MCF 10A (cell line): ENCODE results near the gene GJB6. TPM values are rescaled to one million over a fixed set of nuclear protein-coding genes. Genes with fewer than 3 reads are reported as not detected.

ENCODE experiments used
- BruUV-seq: library from RNA; stranded (reverse); fragments of 400-500 nt; replicated peaks from 2 replicates; lab custom pipeline; 2021; lab: Mats Ljungman, UMichigan
- CTCF ChIA-PET: fragments of 300-600 bp; sonication (Branson Sonifier 250); formaldehyde crosslinking; extraction: SDS; loops from one replicate; lab custom pipeline; 2021; ENCODE audit warnings: antibody characterized with exemption, inconsistent platforms; lab: Yijun Ruan, JAX
- POLR2A ChIA-PET: fragments of 300-600, 350-650 bp; sonication (Branson Sonifier 250); formaldehyde crosslinking; extraction: SDS; loops from one replicate; lab custom pipeline; 2020; ENCODE audit warnings: antibody characterized with exemption, inconsistent platforms; lab: Yijun Ruan, JAX
- DNase-seq: peaks from one replicate; pipeline ENCODE4 v3.0.0-alpha.2; 2018; ENCODE audit not compliant: unreplicated experiment
- H3K27ac Mint-ChIP-seq: one replicate; pipeline ENCODE4 v1.8.0; 2022; ENCODE audit warnings: mild to moderate bottlenecking, low read depth, mixed read lengths; ENCODE audit not compliant: unreplicated experiment
- H3K27me3 Mint-ChIP-seq: one replicate; pipeline ENCODE4 v1.8.0; 2022; ENCODE audit warnings: mixed read lengths; ENCODE audit not compliant: insufficient read depth, unreplicated experiment
- H3K36me3 Mint-ChIP-seq: one replicate; pipeline ENCODE4 v1.8.0; 2022; ENCODE audit warnings: mild to moderate bottlenecking, moderate library complexity, mixed read lengths; ENCODE audit not compliant: insufficient read depth, unreplicated experiment
- H3K4me1 Mint-ChIP-seq: one replicate; pipeline ENCODE4 v1.8.0; 2022; ENCODE audit warnings: mixed read lengths; ENCODE audit not compliant: insufficient read depth, unreplicated experiment
- H3K4me3 Mint-ChIP-seq: one replicate; pipeline ENCODE4 v1.8.0; 2022; ENCODE audit warnings: mild to moderate bottlenecking, moderate library complexity, mixed read lengths; ENCODE audit not compliant: unreplicated experiment
- H3K9me3 Mint-ChIP-seq: one replicate; pipeline ENCODE4 v1.8.0; 2022; ENCODE audit warnings: mixed read lengths; ENCODE audit not compliant: unreplicated experiment
- intact Hi-C: fragments of 100-400 bp; cut with micrococcal nuclease; formaldehyde crosslinking; loops from 2 replicates; pipeline ENCODE4 v1.14.1; 2022
- total RNA-seq: library from RNA; stranded (reverse); gene quantifications from 2 replicates; pipeline ENCODE4 v1.2.3, GENCODE V29; 2022
- TF ChIP-seq, protein P1 (sequence below): fragments of 200-600 bp; IDR thresholded peaks from one replicate; pipeline ENCODE4 v1.8.0; 2022; ENCODE audit warnings: antibody characterized with exemption, mild to moderate bottlenecking; ENCODE audit not compliant: unreplicated experiment

GJB6 gene
- total RNA-seq, 1 experiment from 2014 or later, result not detected

DNA sequence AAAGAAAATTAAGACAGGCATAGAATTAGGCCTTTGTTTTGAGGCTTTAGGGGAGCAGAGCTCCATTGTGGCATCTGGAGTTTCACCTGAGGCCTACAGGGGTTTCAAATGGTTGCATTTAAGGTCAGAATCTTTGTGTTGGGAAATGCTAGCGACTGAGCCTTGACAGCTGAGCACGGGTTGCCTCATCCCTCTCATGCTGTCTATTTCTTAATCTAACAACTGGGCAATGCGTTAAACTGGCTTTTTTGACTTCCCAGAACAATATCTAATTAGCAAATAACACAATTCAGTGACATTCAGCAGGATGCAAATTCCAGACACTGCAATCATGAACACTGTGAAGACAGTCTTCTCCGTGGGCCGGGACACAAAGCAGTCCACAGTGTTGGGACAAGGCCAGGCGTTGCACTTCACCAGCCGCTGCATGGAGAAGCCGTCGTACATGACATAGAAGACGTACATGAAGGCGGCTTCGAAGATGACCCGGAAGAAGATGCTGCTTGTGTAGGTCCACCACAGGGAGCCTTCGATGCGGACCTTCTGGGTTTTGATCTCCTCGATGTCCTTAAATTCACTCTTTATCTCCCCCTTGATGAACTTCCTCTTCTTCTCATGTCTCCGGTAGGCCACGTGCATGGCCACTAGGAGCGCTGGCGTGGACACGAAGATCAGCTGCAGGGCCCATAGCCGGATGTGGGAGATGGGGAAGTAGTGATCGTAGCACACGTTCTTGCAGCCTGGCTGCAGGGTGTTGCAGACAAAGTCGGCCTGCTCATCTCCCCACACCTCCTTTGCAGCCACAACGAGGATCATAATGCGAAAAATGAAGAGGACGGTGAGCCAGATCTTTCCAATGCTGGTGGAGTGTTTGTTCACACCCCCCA is 43.2 kb downstream of the GJB6 start:
- Mint-ChIP-seq H3K36me3 (no peaks in the 10 kb centered on the region), H3K4me1 (peaks cover 17% of the 10 kb centered on the region), H3K27ac (no peak overlapping the region), H3K9me3 (no peaks in the 10 kb centered on the region), H3K4me3 (no peak overlapping the region), H3K27me3 (no peaks in the 10 kb centered on the region)
- ChIA-PET CTCF (interaction anchor here (0.6 to 1.0 kb wide), 4 partner anchors 306 to 815 kb away, joined by 3 to 5 read pairs (median 3); no protein-coding TSS in a partner anchor), POLR2A (no interaction called here)
- BruUV-seq, result no TSS peak
- TF ChIP-seq, protein P1, sequence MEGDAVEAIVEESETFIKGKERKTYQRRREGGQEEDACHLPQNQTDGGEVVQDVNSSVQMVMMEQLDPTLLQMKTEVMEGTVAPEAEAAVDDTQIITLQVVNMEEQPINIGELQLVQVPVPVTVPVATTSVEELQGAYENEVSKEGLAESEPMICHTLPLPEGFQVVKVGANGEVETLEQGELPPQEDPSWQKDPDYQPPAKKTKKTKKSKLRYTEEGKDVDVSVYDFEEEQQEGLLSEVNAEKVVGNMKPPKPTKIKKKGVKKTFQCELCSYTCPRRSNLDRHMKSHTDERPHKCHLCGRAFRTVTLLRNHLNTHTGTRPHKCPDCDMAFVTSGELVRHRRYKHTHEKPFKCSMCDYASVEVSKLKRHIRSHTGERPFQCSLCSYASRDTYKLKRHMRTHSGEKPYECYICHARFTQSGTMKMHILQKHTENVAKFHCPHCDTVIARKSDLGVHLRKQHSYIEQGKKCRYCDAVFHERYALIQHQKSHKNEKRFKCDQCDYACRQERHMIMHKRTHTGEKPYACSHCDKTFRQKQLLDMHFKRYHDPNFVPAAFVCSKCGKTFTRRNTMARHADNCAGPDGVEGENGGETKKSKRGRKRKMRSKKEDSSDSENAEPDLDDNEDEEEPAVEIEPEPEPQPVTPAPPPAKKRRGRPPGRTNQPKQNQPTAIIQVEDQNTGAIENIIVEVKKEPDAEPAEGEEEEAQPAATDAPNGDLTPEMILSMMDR, result no peak
- intact Hi-C loops, result no loop called here
- DNase-seq, result no peak

DNA sequence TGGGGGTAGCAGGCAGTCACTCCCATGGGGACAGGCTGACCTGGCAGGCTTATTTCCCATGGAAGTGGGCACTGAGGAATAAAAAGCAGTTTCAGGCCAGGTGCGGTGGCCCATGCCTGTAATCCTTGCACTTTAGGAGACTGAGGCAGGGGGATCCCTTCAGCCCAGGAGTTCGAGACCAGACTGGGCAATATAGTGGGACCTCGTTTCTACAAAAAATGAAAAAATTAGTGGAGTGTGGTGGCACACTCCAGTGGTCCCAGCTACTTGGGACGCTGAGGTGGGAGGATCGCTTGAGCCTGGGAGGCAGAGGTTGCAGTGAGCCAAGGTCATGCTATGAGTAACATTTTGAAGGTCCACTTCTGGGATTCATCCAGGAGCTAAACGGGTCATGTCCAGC is 45.3 kb downstream of the GJB6 start:
- Mint-ChIP-seq H3K4me3 (no peak overlapping the region), H3K36me3 (peaks cover 6% of the 10 kb centered on the region), H3K4me1 (peaks cover 17% of the 10 kb centered on the region), H3K9me3 (no peaks in the 10 kb centered on the region), H3K27me3 (no peaks in the 10 kb centered on the region), H3K27ac (no peak overlapping the region)
- CTCF ChIA-PET, result interaction anchor here (0.7 to 3.1 kb wide), 3 partner anchors 8 to 107 kb away, joined by 3 to 8 read pairs (median 3); no protein-coding TSS in a partner anchor
- DNase-seq, result no peak
- no TSS peak for BruUV-seq
- POLR2A ChIA-PET, result no interaction called here
- TF ChIP-seq, protein P1, result no peak
- intact Hi-C loops, result no loop called here

DNA sequence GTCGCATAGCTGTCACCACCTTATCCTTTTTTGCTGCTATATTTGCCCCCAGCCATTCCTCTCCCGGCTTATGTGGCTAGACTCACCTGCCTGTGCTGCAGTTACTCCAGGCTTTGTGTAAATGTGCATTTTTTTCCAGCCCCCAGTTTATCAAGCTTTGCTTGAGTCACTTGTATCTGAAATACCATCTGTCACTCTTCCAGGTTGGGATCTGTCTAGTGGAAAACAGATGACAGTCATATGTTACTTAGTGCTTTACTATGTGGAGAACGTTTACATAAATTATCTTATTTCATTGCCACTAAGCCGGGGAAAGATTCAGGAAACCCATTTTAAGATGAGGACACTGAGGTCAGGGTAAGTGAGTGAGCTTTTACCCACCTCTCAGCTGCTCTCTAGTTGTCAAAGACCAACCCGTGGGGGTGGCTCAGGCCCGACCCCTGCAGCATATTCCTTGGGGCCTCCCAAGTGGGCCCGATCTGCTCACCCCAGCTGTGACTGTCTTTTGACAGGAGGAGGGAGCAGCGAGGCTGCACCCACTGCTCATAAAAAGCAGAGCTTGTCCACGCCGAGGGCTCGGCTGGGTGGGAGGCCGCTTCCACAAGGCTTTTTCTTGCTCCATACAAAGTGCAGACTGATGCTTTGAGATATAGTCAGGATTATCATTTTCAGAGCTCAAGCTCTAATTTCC is 46.6 kb downstream of the GJB6 start:
- Mint-ChIP-seq H3K27ac (no peak overlapping the region), H3K27me3 (no peaks in the 10 kb centered on the region), H3K4me3 (no peak overlapping the region), H3K36me3 (peaks cover 6% of the 10 kb centered on the region), H3K9me3 (no peaks in the 10 kb centered on the region), H3K4me1 (peaks cover 4% of the 10 kb centered on the region)
- intact Hi-C loops, result no loop called here
- CTCF ChIA-PET, result interaction anchor here (0.7 to 3.1 kb wide), 6 partner anchors 10 to 643 kb away, joined by 3 to 8 read pairs (median 4); no protein-coding TSS in a partner anchor
- no peak for DNase-seq
- POLR2A ChIA-PET, result interaction anchor here (0.5 to 0.8 kb wide), 4 partner anchors 9 to 227 kb away, joined by 3 read pairs; partner anchors contain the start of gene ZMYM2
- TF ChIP-seq, protein P1, result no peak
- BruUV-seq, result no TSS peak
